Right kidney (tissue), 1 donor: Measurements from ENCODE around the gene ZMYM3.

Source experiments
- DNase-seq: peaks from one replicate; pipeline ENCODE4 v3.0.0-alpha.2; 2016

Gene ZMYM3

DNA sequence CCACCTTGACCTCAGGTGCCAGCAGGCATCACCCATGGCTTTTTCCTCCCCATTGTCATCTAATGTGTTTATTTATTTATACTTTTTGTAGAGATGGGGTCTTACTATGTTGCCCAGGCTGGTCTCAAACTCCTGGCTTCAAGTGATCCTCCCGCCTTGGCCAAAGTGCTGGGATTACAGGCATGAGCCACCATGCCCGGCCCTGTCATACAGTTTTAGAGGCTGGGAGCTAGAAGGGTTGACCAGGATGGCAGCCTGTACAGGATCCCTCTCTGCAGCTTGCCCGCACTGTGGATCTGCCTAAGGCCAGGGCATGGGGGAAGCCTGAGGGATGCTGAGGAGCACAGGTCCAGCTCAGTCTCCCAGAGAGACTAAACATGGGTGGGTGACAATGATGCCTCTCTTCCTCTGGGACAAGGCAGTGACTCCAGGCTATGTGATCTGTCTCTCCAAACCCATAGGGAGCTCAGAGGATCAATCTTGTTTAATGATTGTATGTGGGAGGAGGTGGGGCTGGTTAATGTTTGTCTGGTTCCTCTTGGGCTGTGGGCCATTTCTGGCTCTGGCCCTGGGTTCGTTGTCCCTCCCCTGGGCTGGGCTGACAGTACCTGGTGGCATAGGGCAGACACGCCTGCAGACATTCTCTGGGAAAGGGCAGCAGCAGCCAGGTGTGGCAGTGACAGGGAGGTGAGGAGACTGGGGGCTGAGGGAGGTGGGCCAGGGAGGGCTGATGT, 39.2 kb downstream of the ZMYM3 start:
- peak; percentile 30 for DNase-seq

DNA sequence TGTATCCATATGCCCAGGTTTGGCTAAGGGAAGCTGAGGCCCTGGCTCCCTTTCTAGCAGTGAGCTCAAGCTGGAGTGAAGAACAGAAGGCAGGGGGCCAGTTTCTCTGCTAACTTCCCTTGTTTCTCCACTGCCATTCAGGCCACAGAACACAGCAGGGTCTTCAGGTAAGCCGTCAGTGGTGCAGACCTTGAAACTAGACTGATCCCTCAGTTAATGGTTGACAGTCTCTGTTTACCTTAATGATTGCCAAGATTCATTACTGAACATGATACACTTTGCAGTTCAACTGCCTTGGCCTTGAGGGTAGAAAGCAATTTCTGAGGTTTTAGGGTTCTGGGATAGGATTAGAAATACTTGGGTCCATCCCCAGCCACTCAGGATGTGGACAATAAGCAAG, 39.8 kb downstream of the ZMYM3 start:
- no peak for DNase-seq

DNA sequence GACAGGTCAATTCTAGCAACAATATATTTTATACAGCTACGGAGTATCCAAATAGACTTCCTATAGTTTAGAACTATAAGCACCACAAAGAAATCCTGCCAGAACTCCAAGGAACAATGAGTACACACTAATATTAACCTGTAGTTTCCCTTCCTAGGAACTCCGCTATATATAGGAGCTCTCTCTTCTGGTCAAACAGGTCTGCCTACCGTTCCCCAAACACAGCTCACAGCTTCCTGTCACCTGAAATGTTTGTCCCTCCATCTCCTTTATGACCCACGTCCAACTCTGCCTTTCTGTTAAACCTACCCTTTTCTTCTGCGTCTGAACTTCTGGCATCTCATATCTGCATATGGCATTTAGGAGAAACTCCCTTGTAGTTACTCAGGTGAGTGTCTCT, 41.4 kb downstream of the ZMYM3 start:
- no peak for DNase-seq

DNA sequence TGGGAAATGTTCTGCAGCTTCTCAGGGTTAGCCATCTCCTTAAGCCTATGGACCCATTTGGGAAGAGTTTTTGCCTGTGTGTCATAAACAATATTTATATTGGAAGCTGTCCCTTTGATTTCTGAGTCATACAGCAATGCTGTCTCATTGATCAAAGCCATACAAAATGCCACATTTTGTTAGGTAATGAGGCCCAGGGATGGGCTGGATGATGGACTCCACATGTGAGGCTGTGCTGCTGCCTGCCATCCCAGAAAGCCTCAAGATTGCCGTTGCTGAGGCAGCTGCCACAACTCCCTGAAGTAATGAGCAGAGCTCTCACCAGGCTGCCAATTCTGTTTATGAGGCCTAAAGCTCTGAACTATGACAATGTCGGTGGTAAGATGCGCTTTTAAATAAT, 43.1 kb downstream of the ZMYM3 start:
- no peak for DNase-seq

DNA sequence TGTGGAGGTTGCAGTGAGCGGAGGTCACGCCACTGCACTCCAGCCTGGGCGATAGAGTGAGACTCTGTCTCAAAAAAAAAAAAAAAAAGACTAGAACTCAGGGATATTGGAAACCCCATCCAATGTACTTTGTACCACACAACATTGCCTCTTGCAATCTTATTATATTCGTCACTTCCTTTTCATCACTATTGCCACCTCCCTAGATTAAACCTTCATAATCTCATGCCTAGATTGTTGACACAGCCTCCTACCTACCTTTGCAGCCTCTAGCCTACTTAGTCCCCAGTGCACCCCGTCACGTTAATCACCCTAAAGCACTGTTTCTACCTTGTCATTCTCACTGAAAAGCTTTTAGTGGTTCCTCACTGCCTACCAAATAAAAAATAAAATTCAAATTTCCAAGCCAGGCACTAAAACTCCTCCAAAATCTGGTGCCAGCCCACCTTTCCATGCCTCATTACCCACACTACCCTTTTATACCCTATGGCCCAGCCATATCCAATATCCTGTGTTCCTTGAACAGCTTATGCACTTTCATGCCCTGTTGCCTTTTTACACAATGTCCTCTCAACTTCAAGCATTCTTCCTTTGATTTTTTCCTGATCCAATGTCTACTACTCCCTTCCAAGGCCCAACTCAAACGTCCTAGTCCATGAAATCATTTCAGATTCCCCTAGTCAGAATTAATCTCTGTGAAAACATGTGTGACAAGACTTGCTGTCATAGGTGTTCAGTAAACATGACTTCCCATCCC, 54.5 kb downstream of the ZMYM3 start:
- DNase-seq: no peak

DNA sequence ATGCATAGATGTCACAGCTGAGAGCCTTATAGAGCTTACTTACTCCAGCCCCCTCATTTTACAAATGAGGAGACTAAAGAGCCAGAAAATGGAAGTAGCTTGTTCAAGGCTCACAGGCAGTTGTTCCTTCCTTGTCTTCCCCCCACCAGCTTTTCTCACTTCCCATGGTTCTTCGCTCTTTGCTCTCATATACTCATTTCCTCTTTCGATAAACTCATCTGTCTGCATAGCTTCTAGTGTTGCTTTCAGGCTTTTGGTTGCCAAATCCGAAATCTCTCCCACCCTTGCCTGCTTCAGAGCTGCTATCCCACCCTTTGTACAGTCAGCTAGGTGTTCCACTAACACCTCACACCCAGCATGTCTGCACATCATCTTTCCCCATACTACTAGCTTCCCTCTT, 55.9 kb downstream of the ZMYM3 start:
- DNase-seq: no peak

DNA sequence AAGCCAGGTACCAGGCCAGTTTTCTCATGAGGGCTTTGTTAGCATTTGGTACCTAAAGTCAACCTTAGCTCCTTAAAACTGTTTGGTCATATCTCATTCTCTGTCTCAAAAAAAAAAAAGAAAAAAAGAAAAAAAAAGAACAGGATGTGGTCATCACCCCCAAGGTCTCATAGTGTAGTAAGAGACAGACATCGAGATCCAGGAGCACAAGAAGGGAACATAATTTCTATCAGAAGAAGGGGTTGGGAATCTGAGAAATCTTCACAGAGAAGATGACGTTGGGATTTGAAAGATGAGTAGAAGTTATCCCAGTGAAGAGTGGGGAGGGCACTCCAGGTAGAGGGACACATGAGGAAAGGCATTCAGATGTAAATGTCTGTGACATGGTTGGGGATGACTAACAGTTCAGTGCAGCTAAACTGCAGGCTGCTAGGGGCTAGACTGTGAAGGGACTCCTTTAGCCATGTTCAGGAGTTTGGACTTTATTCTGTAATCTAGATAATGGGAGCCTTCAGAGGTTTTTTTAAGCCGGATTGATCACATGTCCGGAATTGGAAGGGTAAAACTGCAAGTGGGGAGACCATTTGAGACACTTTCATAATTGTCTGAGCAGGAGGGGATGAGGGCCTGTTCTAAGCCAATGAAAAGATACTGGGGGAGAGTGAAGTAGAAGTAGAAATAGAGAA, 57.8 kb downstream of the ZMYM3 start:
- no peak for DNase-seq

DNA sequence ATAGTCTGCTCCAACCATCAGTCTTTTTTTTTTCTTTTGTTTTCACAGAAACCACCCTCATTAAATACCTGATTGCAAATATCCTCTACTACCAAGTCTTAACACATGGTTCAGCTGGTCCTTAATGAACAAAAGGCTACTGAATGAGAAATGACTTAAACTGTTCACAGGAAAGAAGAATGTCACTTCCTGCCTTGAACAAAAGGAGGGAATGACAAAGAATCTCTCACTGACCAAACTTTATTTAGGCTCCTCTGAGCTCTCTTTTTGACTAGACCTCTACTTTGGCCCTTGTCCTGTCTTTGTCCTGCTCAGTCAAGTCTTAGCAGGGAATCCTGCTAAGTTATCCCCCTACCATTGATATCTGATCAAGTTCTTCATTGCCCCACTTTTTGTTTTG, 62.7 kb downstream of the ZMYM3 start:
- no peak for DNase-seq
